Right ventricle myocardium inferior (tissue), 1 donor: Measurements from ENCODE around the gene CTNNAL1. TPM values are rescaled to one million over a fixed set of nuclear protein-coding genes. Genes with fewer than 3 reads are reported as not detected.
A peak's percentile ranks its signal among the peaks of the same experiment; 100 is the strongest.

Experiments used
- ATAC-seq: fragments of 200-7000 bp; cut with Tn5 transposase; one replicate; pipeline ENCODE4 v1.9.1; 2020; ENCODE audit warnings: mild to moderate bottlenecking, moderate library complexity
- DNase-seq: peaks from one replicate; pipeline ENCODE4 v3.0.0; 2021; ENCODE audit errors: missing footprints
- intact Hi-C: fragments of 100-400 bp; cut with DNase I; formaldehyde crosslinking; loops from one replicate; pipeline ENCODE4 v1.11.0; 2022
- total RNA-seq: library from RNA; stranded (reverse); fragmentation: NEBNext Ultra II Directional; extraction: Animal tissue kit (Norgen Biotek cat#: 25700); gene quantifications from one replicate; pipeline ENCODE4 v1.2.1, GENCODE V29; 2021
- donor health status: DM: no; HTN: yes; CAD: no; lungs with severe emphysema.

CTNNAL1 gene
- total RNA-seq, 1 donor from 2014 or later: 70.7 TPM

DNA sequence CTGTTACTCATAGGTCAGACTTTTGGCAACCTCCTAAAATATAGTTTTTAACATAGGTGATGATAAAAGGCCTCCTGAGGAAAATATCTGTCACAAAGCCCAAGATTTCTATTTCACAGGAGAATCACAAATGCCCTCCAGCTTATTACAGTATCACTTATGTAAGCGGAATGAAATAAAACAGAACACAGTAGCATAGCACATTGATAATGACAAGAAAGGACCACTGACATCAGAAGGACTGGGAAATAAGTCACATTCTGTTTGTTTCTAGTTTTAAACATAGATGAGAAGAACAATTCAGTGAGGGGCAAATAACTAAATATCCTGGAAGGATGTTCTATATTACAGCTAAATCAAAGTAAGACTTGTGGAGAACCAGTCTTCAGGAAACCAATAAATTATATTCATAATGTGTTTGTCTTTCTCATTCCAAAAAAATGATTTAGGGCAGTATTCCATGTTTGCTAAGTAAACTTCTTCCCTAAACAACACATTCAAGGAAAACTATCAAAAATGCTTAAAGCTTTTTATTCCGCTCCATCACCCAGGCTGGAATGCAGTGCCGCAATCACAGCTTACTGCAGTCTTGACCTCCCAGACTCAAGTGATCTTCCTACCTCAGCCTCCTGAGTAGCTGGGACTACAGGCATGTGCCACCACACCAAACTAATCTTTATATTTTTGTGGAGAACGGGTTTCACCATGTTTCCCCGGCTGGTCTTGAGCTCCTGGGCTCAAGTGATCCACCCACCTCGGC, 20.8 kb upstream of the CTNNAL1 start:
- ATAC-seq (no peak), DNase-seq (no peak)
- intact Hi-C loops: no loop called here

- DNase-seq (no peak), ATAC-seq (no peak)
- intact Hi-C loops: no loop called here
Observed at GRCh38 chr9:109031241-109031640, 17.9 kb upstream of the CTNNAL1 start.

DNA sequence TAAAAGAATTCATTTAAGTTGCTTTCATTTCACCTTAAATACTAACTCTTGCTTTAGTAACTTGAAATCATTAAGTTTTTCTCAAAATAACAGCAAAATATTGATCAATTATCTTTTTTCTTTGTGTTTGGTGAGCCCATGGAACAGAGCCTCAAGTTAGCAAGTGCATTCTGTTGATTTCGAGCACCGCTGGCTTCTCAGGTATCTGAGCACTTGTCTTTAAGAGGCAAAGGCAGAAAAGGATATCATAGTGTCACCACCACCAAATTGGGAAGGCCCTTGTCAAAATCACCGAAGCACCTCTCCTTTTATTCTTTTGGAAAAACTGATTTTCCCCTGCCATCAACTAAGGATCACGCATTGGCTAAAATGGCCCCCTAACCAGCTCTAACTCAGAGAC, 17.1 kb upstream of the CTNNAL1 start:
- intact Hi-C loops: no loop called here
- no peak for DNase-seq
- no peak for ATAC-seq

DNA sequence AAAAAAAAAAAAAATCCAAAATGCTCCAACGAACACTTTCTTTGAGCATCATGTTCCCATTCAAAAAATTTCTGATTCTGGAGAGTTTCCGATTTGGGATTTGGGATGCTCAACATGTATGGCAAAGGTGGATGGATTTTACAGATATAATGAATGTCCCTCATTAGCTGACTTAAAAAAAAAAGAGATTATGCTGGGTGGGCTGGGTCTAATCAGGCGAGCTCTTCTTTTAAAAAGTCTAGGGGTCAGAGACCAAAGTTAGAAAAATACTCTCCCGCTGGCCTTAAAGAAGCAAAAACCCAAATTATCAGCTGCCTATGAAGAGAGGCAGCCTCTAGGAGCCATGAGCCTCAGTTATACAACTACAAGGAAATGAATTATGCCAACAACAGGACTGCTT, 15.2 kb upstream of the CTNNAL1 start:
- intact Hi-C loops: no loop called here
- no peak for ATAC-seq
- DNase-seq: no peak

- ATAC-seq: no peak
- intact Hi-C loops: no loop called here
- DNase-seq: no peak
Observed at GRCh38 chr9:109027176-109027575, 13.9 kb upstream of the CTNNAL1 start.

- ATAC-seq (no peak), DNase-seq (no peak)
- intact Hi-C loops: no loop called here
Observed at GRCh38 chr9:109026306-109026705, 13.0 kb upstream of the CTNNAL1 start.

- intact Hi-C loops: no loop called here
- no peak for ATAC-seq
- DNase-seq: no peak
Observed at GRCh38 chr9:109022873-109023272, 9.6 kb upstream of the CTNNAL1 start.

- DNase-seq (no peak), ATAC-seq (peak; percentile 27)
- intact Hi-C loops: no loop called here
Observed at GRCh38 chr9:109020581-109021511, 7.5 kb upstream of the CTNNAL1 start.

DNA sequence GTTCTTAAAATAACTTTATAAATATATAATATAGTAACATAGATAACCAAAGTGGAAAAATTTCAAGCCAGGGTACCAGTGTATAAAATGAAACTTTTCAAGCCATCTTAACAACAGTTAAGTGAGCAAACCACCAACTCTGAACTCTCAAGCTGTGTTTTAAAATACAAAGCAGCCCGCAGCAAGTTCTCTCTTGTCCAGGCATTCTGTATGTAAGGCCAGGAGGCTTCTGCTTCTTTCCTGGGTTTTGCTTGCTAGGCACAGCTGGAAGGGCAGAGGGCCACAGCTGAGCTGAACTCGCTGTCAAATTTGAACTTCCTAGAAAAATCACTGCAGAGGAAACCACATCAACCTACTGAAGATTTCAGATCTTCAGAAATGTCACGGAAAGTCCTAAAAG, 6.8 kb upstream of the CTNNAL1 start:
- DNase-seq (no peak), ATAC-seq (no peak)
- intact Hi-C loops: no loop called here

- no peak for DNase-seq
- intact Hi-C loops: no loop called here
- no peak for ATAC-seq
Observed at GRCh38 chr9:109019420-109019819, 6.1 kb upstream of the CTNNAL1 start.

GRCh38 chr9:109017493-109017892, 4.2 kb upstream of the CTNNAL1 start:
- intact Hi-C loops: no loop called here
- DNase-seq (no peak), ATAC-seq (no peak)

GRCh38 chr9:109017061-109017460, 3.8 kb upstream of the CTNNAL1 start:
- DNase-seq (no peak), ATAC-seq (no peak)
- intact Hi-C loops: no loop called here

DNA sequence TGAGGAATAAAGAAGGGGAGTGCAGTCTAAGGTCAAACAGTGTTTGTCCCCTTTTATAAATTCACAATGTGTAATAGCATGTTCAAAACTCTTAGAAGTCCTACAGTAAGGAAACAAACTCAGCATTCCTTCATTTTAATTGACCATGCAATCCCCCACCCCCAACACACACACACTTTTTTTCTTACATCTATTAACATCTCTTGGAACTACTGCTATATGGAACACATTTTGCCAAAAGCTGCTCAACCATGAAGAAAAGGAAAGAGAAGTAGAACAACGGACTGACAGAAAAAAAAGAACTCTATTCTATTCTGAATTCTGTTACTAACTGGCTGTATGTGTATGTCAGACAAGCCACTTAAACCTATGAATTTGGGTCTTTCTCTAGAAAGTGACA, 2.8 kb upstream of the CTNNAL1 start:
- intact Hi-C loops: no loop called here
- ATAC-seq (no peak), DNase-seq (no peak)

- intact Hi-C loops: loop anchor here (5.0 kb wide), 2 partner anchors 52 to 103 kb away; partner anchors contain the start of gene TMEM245
- no peak for ATAC-seq
- DNase-seq: no peak
Observed at GRCh38 chr9:109014608-109015280, 1.4 kb upstream of the CTNNAL1 start.

GRCh38 chr9:109013679-109014607, 644 bp upstream of the CTNNAL1 start:
- intact Hi-C loops: loop anchor here (2.0 to 5.0 kb wide), 3 partner anchors 17 to 103 kb away; partner anchors contain the start of gene TMEM245
- DNase-seq (no peak), ATAC-seq (no peak)

- ATAC-seq (peak; percentile 33), DNase-seq (peak; percentile 68)
- intact Hi-C loops: loop anchor here (2.0 to 5.0 kb wide), 3 partner anchors 15 to 105 kb away; partner anchors contain the start of gene TMEM245
Observed at GRCh38 chr9:109012009-109012875, 1.1 kb downstream of the CTNNAL1 start.

DNA sequence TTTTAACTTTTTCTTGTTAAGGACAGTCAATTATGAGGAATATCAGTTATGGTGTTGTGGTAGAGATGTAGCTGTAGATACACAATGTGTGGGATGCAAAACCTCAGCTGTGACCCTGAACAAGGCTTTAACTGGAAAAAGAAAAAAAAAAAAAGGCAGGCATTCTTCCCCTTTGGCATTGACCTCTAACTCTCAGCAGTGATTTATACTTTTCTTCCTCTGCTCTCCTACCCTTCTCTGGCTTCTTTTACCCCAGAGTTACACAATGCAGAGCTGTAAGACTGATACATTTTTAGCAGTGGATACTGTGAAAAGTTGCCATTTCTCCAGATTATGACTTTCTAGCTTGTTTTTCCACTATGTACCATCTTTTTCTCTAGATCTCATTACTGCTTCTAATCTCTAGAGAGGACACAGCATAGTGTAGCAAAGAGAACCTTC, 2.0 kb downstream of the CTNNAL1 start:
- DNase-seq (no peak), ATAC-seq (no peak)
- intact Hi-C loops: loop anchor here (5.0 kb wide), 2 partner anchors 49 to 106 kb away; partner anchors contain the start of gene TMEM245
